Myocyte (in vitro differentiated cells): ENCODE results near the gene OR2AK2. TPM values are rescaled to one million over a fixed set of nuclear protein-coding genes. Genes with fewer than 3 reads are reported as not detected.
"Not testable (repeated sequence)": the region's sequence is repeated elsewhere in the genome, so short reads cannot be mapped to it uniquely, and the experiment has no call there.

Source experiments
- DNase-seq: peaks from one replicate; pipeline ENCODE4 v3.0.0-alpha.2; 2012; ENCODE audit warnings: low read depth
- polyA plus RNA-seq: library from polyadenylated mRNA; unstranded; fragments of >200 nt; gene quantifications from one replicate; pipeline ENCODE4 v1.2.1, GENCODE V29; 2012; ENCODE audit warnings: missing spikeins
- total RNA-seq: library from RNA; depleted of rRNA; stranded (reverse); fragments of >200 nt; gene quantifications from 2 replicates; pipeline ENCODE4 v1.2.3, GENCODE V29; 2014

OR2AK2 gene
- total RNA-seq = not detected in 2 replicates
- not detected for polyA plus RNA-seq

- DNase-seq = no peak
These were observed at the start of gene OR2AK2 for GRCh38 chr1:247964933-247965332. OR2AK2 (plus strand) TSS chr1:247965233; CDS start chr1:247965377, 144 bp downstream.

GRCh38 chr1:247919952-247920351 is 45.1 kb upstream of the OR2AK2 start, which contains the start of gene OR2T8:
OR2T8 (plus strand) TSS chr1:247920252; CDS start chr1:247921018, 766 bp downstream.
- DNase-seq = no peak

- DNase-seq = no peak
These were observed 41.1 kb upstream of the OR2AK2 start for GRCh38 chr1:247923941-247924340.

- no peak for DNase-seq
These were observed 40.2 kb upstream of the OR2AK2 start, which contains the start of gene OR2AJ1 for GRCh38 chr1:247924868-247925267. OR2AJ1 (plus strand) TSS chr1:247924889; CDS start chr1:247933769, 8,880 bp downstream.

- DNase-seq = no peak
These were observed 31.0 kb upstream of the OR2AK2 start for GRCh38 chr1:247933989-247934388.

- DNase-seq = no peak
These were observed 29.3 kb upstream of the OR2AK2 start for GRCh38 chr1:247935781-247936180.

- no peak for DNase-seq
These were observed 28.6 kb upstream of the OR2AK2 start for GRCh38 chr1:247936415-247936814.

GRCh38 chr1:247936965-247937734 is 27.9 kb upstream of the OR2AK2 start:
- not testable (repeated sequence) for DNase-seq

GRCh38 chr1:247942624-247943023 is 22.4 kb upstream of the OR2AK2 start:
- DNase-seq = no peak

- DNase-seq = no peak
These were observed 16.5 kb upstream of the OR2AK2 start, which contains the start of gene OR2L8 for GRCh38 chr1:247948558-247948957. OR2L8 (plus strand) TSS chr1:247948858; CDS start chr1:247948858, 0 bp downstream.

GRCh38 chr1:247953408-247953807 is 11.6 kb upstream of the OR2AK2 start:
- DNase-seq = no peak

- DNase-seq = no peak
These were observed 3.2 kb upstream of the OR2AK2 start for GRCh38 chr1:247961791-247962190.

GRCh38 chr1:247962911-247963588 is 2.0 kb upstream of the OR2AK2 start:
- DNase-seq = no peak

GRCh38 chr1:247966532-247967204 is 1.6 kb downstream of the OR2AK2 start:
- DNase-seq = no peak

- DNase-seq = no peak
These were observed 28.0 kb downstream of the OR2AK2 start for GRCh38 chr1:247992986-247993385.

GRCh38 chr1:247998811-247999210 is 33.8 kb downstream of the OR2AK2 start:
- DNase-seq = no peak

- DNase-seq = no peak
These were observed 35.1 kb downstream of the OR2AK2 start for GRCh38 chr1:248000169-248000568.

GRCh38 chr1:248007778-248008177 is 42.7 kb downstream of the OR2AK2 start:
- DNase-seq = no peak

- no peak for DNase-seq
These were observed 44.6 kb downstream of the OR2AK2 start for GRCh38 chr1:248009681-248010080.

GRCh38 chr1:248013229-248013710 is 48.2 kb downstream of the OR2AK2 start, which contains the start of gene OR2L5:
OR2L5 (plus strand) TSS chr1:248013660; CDS start chr1:248021948, 8,288 bp downstream.
- no peak for DNase-seq

GRCh38 chr1:248015803-248016202 is 50.8 kb downstream of the OR2AK2 start:
- no peak for DNase-seq
